Ovary (tissue), 9 donors: ENCODE measurements around the gene CUL3. TPM values are rescaled to one million over a fixed set of nuclear protein-coding genes. Genes with fewer than 3 reads are reported as not detected.

Experiments used
- DNase-seq, 5 donors: peaks; one replicate each; pipeline ENCODE4 v3.0.0-alpha.2; 2019 to 2020
- H3K27ac ChIP-seq, 2 donors: fragments of 200-600 bp; one replicate each; pipeline versions ENCODE4 v1.5.1 to v1.8.0; 2019 to 2022
- H3K27me3 ChIP-seq: fragments of 200-600 bp; one replicate; pipeline ENCODE4 v1.8.0; 2022
- H3K36me3 ChIP-seq: fragments of 200-600 bp; sonication (generic); one replicate; pipeline ENCODE4 v1.5.1; 2019
- H3K4me1 ChIP-seq: one replicate; pipeline ENCODE4 v1.8.1; 2013; ENCODE audit warnings: mild to moderate bottlenecking, moderate library complexity; ENCODE audit not compliant: insufficient read depth
- H3K4me3 ChIP-seq: fragments of 200-600 bp; sonication (generic); one replicate; pipeline ENCODE4 v1.5.1; 2017
- H3K9me3 ChIP-seq, 2 donors: fragments of 200-600 bp in 1 of 2; sonication (generic) in 1 of 2; one replicate each; pipeline versions ENCODE4 v1.5.1 to v1.8.1; 2013 to 2019; ENCODE audit warnings: mild to moderate bottlenecking in 1 of 2, moderate library complexity in 1 of 2
- EP300 ChIP-seq: sonication (generic); formaldehyde crosslinking; IDR thresholded peaks from one replicate; pipeline ENCODE4 v1.6.1; 2017; ENCODE audit warnings: antibody characterized with exemption
- POLR2A ChIP-seq: fragments of 450-650 bp; IDR thresholded peaks from one replicate; pipeline ENCODE4 v1.6.1; 2017; ENCODE audit warnings: antibody characterized with exemption, mild to moderate bottlenecking, moderate library complexity
- WGBS, 3 donors: extraction: QIAGEN DNeasy Blood & Tissue Kit in 1 of 3; methylation state at CpG; one replicate each; pipeline versions ENCODE4 v1.1.5 to v1.1.7; 2013 to 2017; 5-methylcytosine and 5-hydroxymethylcytosine counted together
- intact Hi-C, 4 donors: fragments of 100-400 bp; cut with DNase I; formaldehyde crosslinking; loops; one replicate each; pipeline versions ENCODE4 v1.11.0 to v1.15.1; 2022 to 2023
- polyA plus RNA-seq, 2 donors: library from polyadenylated mRNA; stranded (reverse); fragments of 200-250 nt in 1 of 2; fragments of 350-450 nt in 1 of 2; fragmentation: Illumina TruSeq in 1 of 2; extraction: RNeasy Lipid Tissue Mini Kit (QIAGEN cat#74804) in 1 of 2; gene quantifications; one replicate each; pipeline ENCODE4 v1.2.3, GENCODE V29; 2013 to 2014
- total RNA-seq, 7 donors: library from RNA; depleted of rRNA in 2 of 7; stranded (reverse); fragments of >200 nt in 2 of 7; fragmentation: NEBNext Ultra II Directional in 3 of 7; extraction: Animal tissue kit (Norgen Biotek cat#: 25700) in 3 of 7; gene quantifications; one replicate each; pipeline versions ENCODE4 v1.1.0 to v1.2.4, GENCODE V29; 2016 to 2023
- TF ChIP-seq, protein P1 (sequence below), 3 donors: fragments of 450-650 bp in 2 of 3; fragments of 200-600 bp in 1 of 3; IDR thresholded peaks; one replicate each; pipeline versions ENCODE4 v1.5.1 to v1.8.0; 2016 to 2022; ENCODE audit warnings: antibody characterized with exemption in 3 of 3, mild to moderate bottlenecking in 1 of 3
- donor health status: DM: no; HTN: no; CAD: no; lungs with moderate emphysema.
- donor health status: DM: no; HTN: no; CAD: no.
- donor health status: Bipolar disorder and iron deficiency.
- donor health status: DM: yes; HTN: yes; CAD: no.
- donor health status: DM: no; HTN: no; CAD: no.
- donor health status: DM: yes; HTN: yes; CAD: no.

CUL3 gene
- total and polyA plus RNA-seq, 9 donors: 50.0 to 83.3 (median 66.3) TPM

DNA sequence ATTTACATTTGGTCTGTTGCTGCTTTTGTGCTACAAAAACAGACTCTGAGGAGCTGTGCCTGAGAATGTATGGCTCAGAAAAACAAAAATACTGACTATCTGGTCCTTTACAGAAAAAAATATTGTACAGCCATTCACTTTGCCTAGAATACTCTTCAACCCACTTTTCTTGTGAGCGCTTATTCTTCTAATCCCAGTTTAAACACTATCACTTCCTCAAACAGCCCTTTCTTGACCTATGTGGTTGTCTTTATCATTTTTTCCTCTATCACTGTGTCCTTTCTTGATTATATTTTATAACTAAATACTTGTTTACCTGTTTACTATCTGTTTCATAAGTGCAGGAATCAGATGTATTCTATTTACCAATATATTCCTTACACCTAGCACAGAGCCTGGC is 33.5 kb downstream of the CUL3 start:
- Histone ChIP-seq H3K27me3 (no peaks in the 10 kb centered on the region), H3K27ac (no peak overlapping the region), H3K4me3 (no peak overlapping the region), H3K9me3 (no peaks in the 10 kb centered on the region), H3K36me3 (no peaks in the 10 kb centered on the region), H3K4me1 (no peaks in the 10 kb centered on the region)
- no peak for DNase-seq
- intact Hi-C loops: no loop called here
- TF ChIP-seq, protein P1, sequence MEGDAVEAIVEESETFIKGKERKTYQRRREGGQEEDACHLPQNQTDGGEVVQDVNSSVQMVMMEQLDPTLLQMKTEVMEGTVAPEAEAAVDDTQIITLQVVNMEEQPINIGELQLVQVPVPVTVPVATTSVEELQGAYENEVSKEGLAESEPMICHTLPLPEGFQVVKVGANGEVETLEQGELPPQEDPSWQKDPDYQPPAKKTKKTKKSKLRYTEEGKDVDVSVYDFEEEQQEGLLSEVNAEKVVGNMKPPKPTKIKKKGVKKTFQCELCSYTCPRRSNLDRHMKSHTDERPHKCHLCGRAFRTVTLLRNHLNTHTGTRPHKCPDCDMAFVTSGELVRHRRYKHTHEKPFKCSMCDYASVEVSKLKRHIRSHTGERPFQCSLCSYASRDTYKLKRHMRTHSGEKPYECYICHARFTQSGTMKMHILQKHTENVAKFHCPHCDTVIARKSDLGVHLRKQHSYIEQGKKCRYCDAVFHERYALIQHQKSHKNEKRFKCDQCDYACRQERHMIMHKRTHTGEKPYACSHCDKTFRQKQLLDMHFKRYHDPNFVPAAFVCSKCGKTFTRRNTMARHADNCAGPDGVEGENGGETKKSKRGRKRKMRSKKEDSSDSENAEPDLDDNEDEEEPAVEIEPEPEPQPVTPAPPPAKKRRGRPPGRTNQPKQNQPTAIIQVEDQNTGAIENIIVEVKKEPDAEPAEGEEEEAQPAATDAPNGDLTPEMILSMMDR (IDR thresholded peaks at IDR 0.05): no peak
- TF ChIP-seq POLR2A (no peak), EP300 (no peak)
- WGBS, 3 donors: 97 to 100% (median 98%) methylated on average over 1 of the region's 1 CpG

DNA sequence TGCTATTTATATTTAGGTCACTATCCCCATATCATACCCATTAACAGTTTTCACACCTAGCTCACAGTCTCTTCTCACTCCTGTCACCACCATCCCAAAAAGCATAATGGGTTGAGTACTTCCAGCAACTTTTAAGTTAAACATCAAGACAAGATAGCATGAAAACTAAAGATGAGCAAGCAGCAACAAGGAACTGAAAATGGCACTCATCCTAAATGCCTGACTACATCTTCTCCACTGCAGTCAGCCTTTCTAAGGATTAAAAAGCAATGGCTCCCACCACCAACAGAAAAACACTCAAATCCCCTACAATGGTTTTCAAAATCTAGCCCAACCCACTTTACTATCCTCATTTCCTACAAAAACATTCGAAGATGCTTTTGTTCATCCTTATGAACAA is 38.2 kb downstream of the CUL3 start:
- no peaks in the 10 kb centered on the region for H3K36me3 ChIP-seq
- TF ChIP-seq, protein P1 (IDR thresholded peaks at IDR 0.05): no peak
- TF ChIP-seq EP300 (no peak), POLR2A (no peak)
- no peaks in the 10 kb centered on the region for H3K9me3 ChIP-seq
- DNase-seq: no peak
- H3K4me3 ChIP-seq: no peak overlapping the region
- H3K27ac ChIP-seq: no peak overlapping the region
- H3K27me3 ChIP-seq: no peaks in the 10 kb centered on the region
- intact Hi-C loops: no loop called here
- 94 to 98% (median 96%) methylated on average over 1 of the region's 1 CpG for WGBS, 3 donors
- H3K4me1 ChIP-seq: peaks cover 2% of the 10 kb centered on the region

DNA sequence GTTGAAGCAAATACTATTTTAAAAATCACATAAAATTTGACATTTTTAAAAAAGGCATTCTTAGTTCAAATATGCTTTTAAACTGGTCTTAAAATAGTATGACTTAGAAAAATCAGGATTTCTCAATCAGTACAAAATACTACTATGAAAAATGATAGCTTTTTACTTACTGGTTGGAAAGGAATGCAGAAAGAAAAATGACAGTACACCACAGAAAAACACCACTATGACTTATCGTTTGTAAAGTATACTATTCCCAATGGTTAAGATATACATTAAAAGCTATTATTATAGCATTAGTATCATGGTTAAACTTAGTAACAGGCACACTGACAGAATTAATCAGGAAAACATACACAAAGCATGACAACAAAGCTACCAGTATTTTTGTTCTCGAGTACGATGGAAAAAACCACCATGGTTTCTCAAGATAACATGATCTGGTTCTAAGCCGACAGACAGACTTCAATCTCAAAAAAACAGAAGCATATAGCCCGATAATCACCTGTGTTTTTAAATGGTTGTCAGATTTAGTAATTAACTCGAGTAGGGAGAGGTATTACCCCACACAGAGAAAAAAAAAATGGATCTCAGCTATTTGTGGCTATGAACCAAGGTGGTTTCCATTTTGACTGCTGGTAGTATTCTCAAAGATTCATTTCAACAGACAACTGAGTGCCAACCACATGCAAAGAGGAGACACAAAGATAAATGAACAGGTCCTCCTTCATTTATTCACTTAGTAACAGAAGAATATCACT is 39.1 kb downstream of the CUL3 start:
- no peak overlapping the region for H3K4me3 ChIP-seq
- WGBS, 3 donors: 67 to 73% (median 71%) methylated on average over 6 of the region's 6 CpGs
- no peak overlapping the region for H3K27ac ChIP-seq
- TF ChIP-seq, protein P1 (IDR thresholded peaks at IDR 0.05): no peak
- TF ChIP-seq POLR2A (no peak), EP300 (no peak)
- DNase-seq: no peak
- peaks cover 2% of the 10 kb centered on the region for H3K4me1 ChIP-seq
- intact Hi-C loops: no loop called here
- no peaks in the 10 kb centered on the region for H3K27me3 ChIP-seq
- no peaks in the 10 kb centered on the region for H3K9me3 ChIP-seq
- H3K36me3 ChIP-seq: no peaks in the 10 kb centered on the region

DNA sequence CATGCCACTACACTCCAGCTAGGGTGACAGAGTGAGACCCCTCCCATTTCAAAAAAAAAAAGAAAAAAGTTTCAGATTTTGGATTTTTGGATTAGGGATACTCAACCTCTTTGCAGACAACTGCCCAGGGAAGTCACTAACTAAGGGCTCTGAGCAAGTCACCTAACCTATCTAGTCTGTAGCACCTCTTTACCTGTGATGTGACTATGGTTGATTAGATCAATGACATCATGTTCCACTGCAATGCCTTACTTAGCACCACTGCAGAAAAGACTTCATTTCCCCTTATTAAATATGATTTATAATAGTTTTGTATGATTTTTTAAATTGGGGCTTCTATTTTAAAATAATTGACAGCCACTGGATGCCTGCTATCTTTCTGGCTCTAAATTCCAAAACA is 41.2 kb downstream of the CUL3 start:
- Histone ChIP-seq H3K27ac (no peak overlapping the region), H3K4me3 (no peak overlapping the region), H3K36me3 (no peaks in the 10 kb centered on the region), H3K27me3 (no peaks in the 10 kb centered on the region), H3K9me3 (no peaks in the 10 kb centered on the region), H3K4me1 (peaks cover 4% of the 10 kb centered on the region)
- no peak for DNase-seq
- intact Hi-C loops: no loop called here
- TF ChIP-seq, protein P1 (IDR thresholded peaks at IDR 0.05): no peak
- TF ChIP-seq EP300: no peak
- TF ChIP-seq POLR2A: no peak
